SK-N-SH (cell line): ENCODE data around the gene FAM229B.

ENCODE experiments used
- CTCF ChIP-seq: fragments of 200-600 bp; sonication (generic); IDR thresholded peaks from 2 replicates; pipeline ENCODE4 v1.6.1; 2017; ENCODE audit warnings: antibody characterized with exemption, mild to moderate bottlenecking, moderate library complexity
- EP300 ChIP-seq, 2 experiments: IDR thresholded peaks; 2 replicates each; pipeline versions ENCODE4 v1.4.0 to v1.6.1; 2012; ENCODE audit warnings: borderline replicate concordance in 1 of 2, low read depth in 1 of 2, low read length in 1 of 2
- FOXM1 ChIP-seq: IDR thresholded peaks from 2 replicates; pipeline ENCODE4 v1.4.0; 2012; ENCODE audit warnings: low read depth, mild to moderate bottlenecking
- JUND ChIP-seq: IDR thresholded peaks from 2 replicates; pipeline ENCODE4 v1.4.0; 2012
- MEF2A ChIP-seq: IDR thresholded peaks from 2 replicates; pipeline ENCODE4 v1.4.0; 2012; ENCODE audit warnings: low read depth, borderline replicate concordance
- POLR2AphosphoS5 ChIP-seq: IDR thresholded peaks from 2 replicates; pipeline ENCODE4 v1.6.1; 2012; ENCODE audit warnings: low read depth, low read length
- REST ChIP-seq: IDR thresholded peaks from 2 replicates; pipeline ENCODE4 v1.6.1; 2012; ENCODE audit warnings: mild to moderate bottlenecking, low read depth, low read length, moderate library complexity
- RFX5 ChIP-seq: IDR thresholded peaks from 2 replicates; pipeline ENCODE4 v1.6.1; 2012; ENCODE audit warnings: mild to moderate bottlenecking, improper control_type of control experiment, low read length
- TAF1 ChIP-seq: IDR thresholded peaks from 2 replicates; pipeline ENCODE4 v1.6.1; 2012; ENCODE audit warnings: low read depth, mild to moderate bottlenecking, low read length, moderate library complexity, borderline replicate concordance
- TCF12 ChIP-seq: IDR thresholded peaks from 2 replicates; pipeline ENCODE4 v1.4.0; 2012
- YY1 ChIP-seq: IDR thresholded peaks from 2 replicates; pipeline ENCODE4 v1.4.0; 2012; ENCODE audit warnings: low read depth, mild to moderate bottlenecking
- TF ChIP-seq, protein P1 (sequence below): IDR thresholded peaks from 2 replicates; pipeline ENCODE4 v1.4.0; 2012; ENCODE audit warnings: low read depth

DNA sequence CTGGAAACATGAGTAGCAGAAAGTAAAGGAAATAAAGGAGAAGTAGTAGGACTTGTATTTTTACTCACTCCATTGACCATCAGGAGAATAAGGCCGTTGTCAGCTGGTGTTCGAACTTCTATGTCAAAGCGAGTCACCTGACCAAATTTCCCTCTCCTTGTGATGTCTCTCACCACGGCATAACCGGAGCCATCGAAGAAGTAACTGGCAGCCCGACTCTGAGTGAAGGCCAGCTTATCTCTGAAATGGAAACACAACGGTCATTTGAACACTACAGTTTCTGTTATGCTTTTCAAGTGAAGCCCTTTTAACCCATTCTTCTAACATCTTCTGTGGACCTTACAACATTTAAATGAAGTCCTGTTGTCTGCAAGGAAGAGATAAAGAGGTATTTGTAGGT, 51.7 kb downstream of the FAM229B start:
- TF ChIP-seq EP300 (IDR thresholded peaks at IDR 0.05; ENCODE audit: borderline replicate concordance in 1 of 2, low read depth in 1 of 2, low read length in 1 of 2) (no peak), REST (no peak), CTCF (no peak), YY1 (no peak), MEF2A (no peak), FOXM1 (no peak), POLR2AphosphoS5 (no peak), RFX5 (no peak), JUND (no peak), TCF12 (no peak), TAF1 (no peak)
- TF ChIP-seq, protein P1, sequence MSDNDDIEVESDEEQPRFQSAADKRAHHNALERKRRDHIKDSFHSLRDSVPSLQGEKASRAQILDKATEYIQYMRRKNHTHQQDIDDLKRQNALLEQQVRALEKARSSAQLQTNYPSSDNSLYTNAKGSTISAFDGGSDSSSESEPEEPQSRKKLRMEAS: no peak
